Stimulated activated memory B cell treated with anti-CD40 and anti-IgM and Interleukin-4, amounts not matched to agents 10 μg/mL and 1 μg/mL and 100 μg/mL, for 72 hours (primary cell): ENCODE measurements around the gene PXMP4.

ENCODE experiments used
- ATAC-seq: fragments of 150-1000 bp; cut with Tn5 transposase; 2 replicates; pipeline ENCODE4 v1.10.0; 2021
- H3K27ac Mint-ChIP-seq: one replicate; pipeline ENCODE4 v1.8.0; 2022; ENCODE audit warnings: mild to moderate bottlenecking, mixed read lengths
- H3K27me3 Mint-ChIP-seq: one replicate; pipeline ENCODE4 v1.8.0; 2022; ENCODE audit warnings: mixed read lengths
- H3K36me3 Mint-ChIP-seq: one replicate; pipeline ENCODE4 v1.8.0; 2022; ENCODE audit warnings: mixed read lengths
- H3K4me1 Mint-ChIP-seq: one replicate; pipeline ENCODE4 v1.8.0; 2022; ENCODE audit warnings: mixed read lengths
- H3K4me3 Mint-ChIP-seq: one replicate; pipeline ENCODE4 v1.8.0; 2022; ENCODE audit warnings: mild to moderate bottlenecking, moderate library complexity, mixed read lengths
- H3K9me3 Mint-ChIP-seq: one replicate; pipeline ENCODE4 v1.8.0; 2022; ENCODE audit warnings: mixed read lengths

Gene PXMP4

DNA sequence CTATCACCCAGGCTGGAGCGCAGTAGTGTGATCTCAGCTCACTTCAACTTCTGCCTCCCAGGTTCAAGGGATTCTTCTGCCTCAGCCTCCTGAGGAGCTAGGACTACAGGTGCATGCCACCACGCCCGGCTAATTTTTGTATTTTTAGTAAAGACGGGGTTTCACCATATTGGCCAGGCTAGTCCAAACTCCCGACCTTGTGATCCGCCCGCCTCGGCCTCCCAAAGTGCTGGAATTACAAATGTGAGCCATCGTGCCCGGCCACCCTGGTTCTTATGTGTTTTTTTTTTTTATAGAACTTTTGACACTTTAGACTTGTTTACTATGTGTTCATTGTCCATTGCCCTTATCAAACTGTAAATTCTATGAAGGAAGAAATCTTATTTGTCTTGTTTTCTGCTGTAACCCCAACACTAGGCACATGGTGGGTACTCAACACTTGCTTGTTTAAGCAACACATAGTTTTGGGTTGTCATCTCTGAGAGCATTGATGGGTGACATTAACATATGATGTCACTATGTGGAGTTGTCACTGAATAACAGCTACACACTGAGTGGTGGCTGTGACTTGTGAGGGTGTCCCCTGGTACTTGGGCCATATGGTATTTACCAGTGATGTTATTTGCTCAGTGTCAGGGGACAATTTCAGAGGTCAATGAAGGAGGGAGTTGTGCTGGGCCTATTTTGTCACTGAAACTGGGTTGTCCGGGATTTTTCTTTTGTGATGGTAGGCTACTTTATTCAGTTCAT lies 1.5 kb upstream of the PXMP4 start:
- H3K4me1 Mint-ChIP-seq: peaks cover 22% of the 10 kb centered on the region
- peak overlapping the region; percentile 64 for H3K27ac Mint-ChIP-seq

DNA sequence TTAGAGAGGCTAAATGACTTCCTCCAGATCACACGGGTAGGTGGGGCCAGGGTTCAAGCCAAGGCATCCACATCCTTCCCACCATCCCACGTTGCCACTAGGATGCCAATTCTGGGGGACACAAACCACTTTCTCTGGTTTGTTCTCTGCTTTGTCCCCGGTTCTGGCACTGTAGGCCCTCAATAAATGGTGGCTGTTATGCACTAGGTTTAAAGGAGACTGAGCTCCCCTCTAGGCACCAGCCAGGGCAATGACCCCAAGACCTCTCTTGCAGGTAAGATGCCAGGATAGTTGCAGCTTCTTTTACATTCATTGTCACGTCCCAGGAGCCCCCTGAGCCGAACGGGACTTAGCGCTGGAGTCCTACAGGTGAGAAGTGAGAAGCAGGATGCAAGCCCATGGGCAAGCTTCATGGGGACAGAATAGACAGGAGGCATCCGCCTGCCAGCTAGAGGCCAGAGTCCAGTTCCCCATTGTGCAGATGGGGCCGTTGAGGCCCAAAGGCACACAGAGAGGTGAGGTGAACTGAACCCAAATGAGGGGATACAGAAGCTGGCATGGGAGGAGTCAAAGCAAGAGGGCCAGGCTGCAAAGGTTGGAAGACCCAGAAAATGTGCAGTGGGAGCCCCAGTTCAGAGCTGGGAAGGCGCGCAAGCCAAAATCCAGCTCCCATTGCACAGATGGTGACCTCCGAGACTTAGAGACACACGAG lies 677 bp downstream of the PXMP4 start:
- H3K4me3 Mint-ChIP-seq: peak overlapping the region; percentile 86
- peaks cover 6% of the 10 kb centered on the region for H3K36me3 Mint-ChIP-seq
- H3K4me1 Mint-ChIP-seq: peaks cover 22% of the 10 kb centered on the region
- peak overlapping the region; percentile 64 for H3K27ac Mint-ChIP-seq
- peak; percentile 2 for ATAC-seq
- H3K27me3 Mint-ChIP-seq: no peaks in the 10 kb centered on the region
- peaks cover 2% of the 10 kb centered on the region for H3K9me3 Mint-ChIP-seq

More for the DNA sequence above, 1.5 kb upstream of the PXMP4 start:
- H3K4me3 Mint-ChIP-seq: peak overlapping the region; percentile 86
- no peaks in the 10 kb centered on the region for H3K27me3 Mint-ChIP-seq
- no peaks in the 10 kb centered on the region for H3K36me3 Mint-ChIP-seq
- H3K9me3 Mint-ChIP-seq: peaks cover 2% of the 10 kb centered on the region
- no peak for ATAC-seq

- Mint-ChIP-seq H3K27me3 (no peaks in the 10 kb centered on the region), H3K9me3 (peaks cover 2% of the 10 kb centered on the region), H3K27ac (no peak overlapping the region), H3K4me1 (peaks cover 22% of the 10 kb centered on the region), H3K4me3 (no peak overlapping the region), H3K36me3 (peaks cover 31% of the 10 kb centered on the region)
- ATAC-seq: no peak
These were observed 3.6 kb downstream of the PXMP4 start for GRCh38 chr20:33716498-33716897.

GRCh38 chr20:33713865-33714367 lies 6.2 kb downstream of the PXMP4 start:
- Mint-ChIP-seq H3K27ac (no peak overlapping the region), H3K9me3 (peaks cover 3% of the 10 kb centered on the region), H3K36me3 (peaks cover 49% of the 10 kb centered on the region), H3K4me3 (no peak overlapping the region), H3K4me1 (peaks cover 22% of the 10 kb centered on the region), H3K27me3 (no peaks in the 10 kb centered on the region)
- ATAC-seq: no peak

DNA sequence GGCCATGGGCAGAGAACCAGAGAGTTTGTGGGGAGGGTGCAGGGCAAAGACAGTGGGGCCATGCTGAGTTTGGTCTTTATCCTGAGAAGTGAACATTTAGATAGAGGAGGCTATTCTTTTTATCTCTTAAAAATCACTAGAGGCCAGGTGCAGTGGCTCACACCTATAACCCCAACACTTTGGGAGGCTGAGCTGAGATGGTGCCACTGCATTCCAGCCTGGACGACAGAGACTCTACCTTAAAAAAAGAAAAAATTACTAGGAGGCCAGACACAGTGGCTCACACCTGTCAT lies 8.7 kb downstream of the PXMP4 start:
- Mint-ChIP-seq H3K9me3 (peaks cover 3% of the 10 kb centered on the region), H3K27ac (no peak overlapping the region), H3K27me3 (no peaks in the 10 kb centered on the region), H3K4me1 (peaks cover 20% of the 10 kb centered on the region), H3K36me3 (peaks cover 56% of the 10 kb centered on the region), H3K4me3 (no peak overlapping the region)
- ATAC-seq: no peak

DNA sequence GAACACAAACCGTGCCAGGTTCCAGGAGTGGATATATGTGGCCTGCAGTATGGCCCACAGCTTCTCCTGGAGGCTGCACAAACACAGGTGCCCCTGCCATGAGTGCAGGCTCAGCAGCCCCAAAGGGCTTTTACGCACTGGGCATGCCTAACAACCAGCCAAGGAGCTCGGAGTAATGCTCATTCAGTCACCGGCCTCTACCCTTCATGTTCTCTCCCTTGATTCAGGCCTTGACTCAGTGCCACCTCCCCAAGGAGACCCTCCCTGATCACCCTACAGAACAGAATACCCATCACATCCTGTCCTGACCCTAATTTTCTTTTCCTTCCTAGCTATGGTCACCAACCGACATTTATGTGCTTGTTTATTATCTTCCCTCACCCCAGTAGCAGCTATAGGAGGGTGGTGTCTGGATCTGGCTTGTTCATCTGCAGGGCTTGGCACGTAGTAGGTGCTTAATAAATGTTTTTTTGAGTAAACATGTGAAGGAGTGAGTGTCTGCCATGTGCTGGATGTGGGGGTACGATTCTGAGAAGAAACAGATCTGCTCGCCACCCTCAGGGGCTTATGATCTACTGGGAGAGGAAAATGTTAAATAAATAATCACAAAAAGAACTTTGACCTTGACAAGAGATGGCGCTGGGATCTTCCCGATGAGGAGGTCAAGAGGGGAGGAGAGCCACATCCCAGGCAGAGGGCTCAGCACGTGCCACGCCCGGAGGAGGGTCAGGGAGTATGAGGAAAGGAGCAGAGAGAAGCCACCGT lies 9.2 kb downstream of the PXMP4 start:
- no peak for ATAC-seq
- Mint-ChIP-seq H3K36me3 (peaks cover 50% of the 10 kb centered on the region), H3K4me3 (no peak overlapping the region), H3K9me3 (peaks cover 3% of the 10 kb centered on the region), H3K27ac (no peak overlapping the region), H3K27me3 (no peaks in the 10 kb centered on the region), H3K4me1 (peaks cover 20% of the 10 kb centered on the region)

GRCh38 chr20:33709905-33710541 lies 10.1 kb downstream of the PXMP4 start:
- Mint-ChIP-seq H3K4me3 (no peak overlapping the region), H3K9me3 (peaks cover 3% of the 10 kb centered on the region), H3K36me3 (peaks cover 50% of the 10 kb centered on the region), H3K27me3 (no peaks in the 10 kb centered on the region), H3K4me1 (peaks cover 20% of the 10 kb centered on the region), H3K27ac (peak overlapping the region; percentile 57)
- ATAC-seq: no peak

DNA sequence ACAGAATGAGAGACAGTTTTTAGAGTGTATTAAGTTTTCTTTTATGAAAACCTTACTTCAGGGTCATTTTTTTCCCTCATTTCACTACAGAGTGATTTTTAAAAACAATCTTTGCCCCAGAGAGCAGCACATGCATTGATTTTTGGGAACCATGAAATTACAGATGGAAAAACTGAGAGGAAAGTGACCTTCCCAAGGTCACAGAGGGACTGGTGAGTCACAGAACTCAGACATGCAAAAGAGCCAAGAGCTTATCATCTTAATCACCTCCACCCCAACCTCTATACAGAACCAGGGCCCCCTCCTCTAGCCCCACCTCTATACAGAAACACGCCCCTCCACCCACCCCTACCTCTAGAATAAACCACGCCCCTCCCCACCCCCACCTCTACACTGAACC lies 10.7 kb downstream of the PXMP4 start:
- Mint-ChIP-seq H3K36me3 (peaks cover 50% of the 10 kb centered on the region), H3K27me3 (no peaks in the 10 kb centered on the region), H3K27ac (peak overlapping the region; percentile 57), H3K4me1 (peaks cover 20% of the 10 kb centered on the region), H3K9me3 (peaks cover 3% of the 10 kb centered on the region), H3K4me3 (no peak overlapping the region)
- ATAC-seq: no peak

DNA sequence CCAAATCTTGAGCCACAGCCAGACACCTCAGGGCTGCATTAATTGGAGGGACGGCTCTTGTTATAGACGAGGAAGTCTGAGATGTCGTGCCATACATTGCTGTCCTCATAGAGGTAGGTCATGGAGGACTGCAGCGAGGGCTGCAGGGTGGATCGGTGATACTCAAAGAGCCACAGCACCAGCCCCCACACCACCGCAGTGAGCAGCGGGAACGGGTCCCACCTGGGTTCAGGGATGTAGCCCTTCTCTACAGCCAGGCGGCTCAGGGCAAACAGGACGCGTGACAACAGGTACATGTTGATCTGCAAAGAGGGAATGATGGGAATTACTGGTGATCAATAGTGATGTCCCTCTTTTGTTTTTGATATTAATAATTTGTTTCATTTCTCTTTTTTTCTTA lies 12.4 kb downstream of the PXMP4 start:
- Mint-ChIP-seq H3K9me3 (peaks cover 3% of the 10 kb centered on the region), H3K27ac (no peak overlapping the region), H3K27me3 (no peaks in the 10 kb centered on the region), H3K36me3 (peaks cover 35% of the 10 kb centered on the region), H3K4me3 (no peak overlapping the region), H3K4me1 (peaks cover 20% of the 10 kb centered on the region)
- no peak for ATAC-seq

DNA sequence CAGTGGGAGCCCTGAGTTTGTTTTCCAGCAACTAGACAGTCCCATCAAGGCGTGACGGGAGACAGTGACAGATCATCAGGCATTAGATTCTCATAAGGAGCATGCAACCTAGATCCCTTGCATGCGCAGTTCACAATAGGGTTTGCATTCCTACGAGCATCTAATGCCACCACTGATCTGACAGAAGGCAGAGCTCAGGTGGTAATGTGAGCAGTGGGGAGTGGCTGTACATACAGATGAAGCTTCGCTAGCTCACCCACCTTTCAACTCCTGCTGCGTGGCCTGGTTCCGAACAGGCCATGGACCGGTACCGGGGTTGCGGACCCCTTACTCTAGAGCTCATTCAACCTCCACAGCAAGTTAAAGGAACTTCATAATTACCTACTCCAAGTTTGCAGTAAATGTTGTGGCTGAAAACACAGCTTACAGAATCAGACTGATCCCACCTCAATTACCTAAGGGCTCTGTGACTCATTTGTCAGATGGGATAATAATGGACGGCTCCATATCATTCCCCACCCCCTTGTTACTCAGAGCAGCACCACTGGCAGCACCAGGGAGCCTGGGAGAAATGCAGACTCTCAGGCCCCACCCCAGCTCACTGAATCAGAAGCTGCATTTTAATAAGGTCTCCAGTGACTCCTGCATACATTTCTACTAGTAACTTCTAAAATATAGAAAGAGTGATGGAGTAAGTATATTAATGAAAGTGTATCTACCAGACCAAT lies 15.7 kb downstream of the PXMP4 start:
- no peak overlapping the region for H3K4me3 Mint-ChIP-seq
- H3K27ac Mint-ChIP-seq: no peak overlapping the region
- H3K9me3 Mint-ChIP-seq: no peaks in the 10 kb centered on the region
- peaks cover 2% of the 10 kb centered on the region for H3K4me1 Mint-ChIP-seq
- peaks cover 7% of the 10 kb centered on the region for H3K36me3 Mint-ChIP-seq
- H3K27me3 Mint-ChIP-seq: no peaks in the 10 kb centered on the region
- no peak for ATAC-seq

DNA sequence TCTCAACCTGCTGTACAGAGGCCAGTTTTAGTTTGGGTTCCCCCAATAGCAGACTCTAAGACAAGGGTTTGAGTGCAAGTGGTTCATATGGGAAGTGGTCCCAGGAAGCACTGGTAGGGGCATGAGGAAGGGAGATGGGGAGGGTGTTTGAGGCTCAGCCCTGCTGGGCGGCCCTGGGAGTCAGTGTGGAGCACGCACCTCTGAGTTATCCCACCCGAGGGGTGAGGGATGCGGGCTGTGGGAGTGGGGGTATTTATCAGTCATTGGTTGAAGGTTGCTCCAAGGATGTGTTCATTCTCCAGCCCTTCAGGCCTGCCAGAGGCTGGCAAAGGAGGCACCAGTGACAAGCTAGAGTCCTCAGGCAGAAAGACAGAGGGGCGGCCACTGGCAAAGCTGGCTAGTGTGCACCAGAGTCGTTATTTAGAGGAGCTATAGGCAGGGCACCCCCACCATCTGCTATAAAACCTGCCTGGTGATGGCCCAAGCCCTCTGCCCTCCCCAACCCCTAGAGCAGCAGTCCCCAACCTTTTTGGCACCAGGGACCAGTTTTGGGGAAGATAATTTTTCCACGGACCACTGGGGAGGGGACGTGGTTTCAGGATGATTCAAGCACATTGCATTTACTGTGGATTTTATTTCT lies 16.5 kb downstream of the PXMP4 start:
- no peak overlapping the region for H3K27ac Mint-ChIP-seq
- no peak overlapping the region for H3K4me3 Mint-ChIP-seq
- H3K27me3 Mint-ChIP-seq: no peaks in the 10 kb centered on the region
- ATAC-seq: no peak
- H3K9me3 Mint-ChIP-seq: no peaks in the 10 kb centered on the region
- H3K4me1 Mint-ChIP-seq: no peaks in the 10 kb centered on the region
- H3K36me3 Mint-ChIP-seq: peaks cover 7% of the 10 kb centered on the region

DNA sequence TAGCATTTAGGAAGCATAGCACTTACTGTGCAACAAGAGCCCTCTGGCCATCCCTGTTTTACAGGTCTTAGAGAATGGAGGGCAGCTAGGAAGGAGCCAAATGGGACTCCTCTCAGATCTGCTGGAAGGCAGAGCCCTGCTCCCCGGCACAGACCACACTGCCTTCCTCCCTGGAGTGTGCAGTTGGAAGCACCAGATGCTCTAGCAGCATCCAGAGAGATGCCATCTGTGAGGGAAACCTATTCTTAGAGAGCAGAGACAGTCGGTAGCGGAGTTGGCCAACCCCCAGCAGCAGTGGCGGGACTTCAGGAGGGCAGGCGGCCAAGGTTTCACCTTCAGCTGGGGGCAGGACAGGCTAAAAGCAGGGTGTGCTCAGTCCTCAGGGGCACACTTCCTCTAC lies 17.2 kb downstream of the PXMP4 start:
- no peak overlapping the region for H3K4me3 Mint-ChIP-seq
- no peaks in the 10 kb centered on the region for H3K4me1 Mint-ChIP-seq
- H3K36me3 Mint-ChIP-seq: peaks cover 12% of the 10 kb centered on the region
- no peak overlapping the region for H3K27ac Mint-ChIP-seq
- H3K27me3 Mint-ChIP-seq: no peaks in the 10 kb centered on the region
- no peak for ATAC-seq
- H3K9me3 Mint-ChIP-seq: peaks cover 2% of the 10 kb centered on the region

DNA sequence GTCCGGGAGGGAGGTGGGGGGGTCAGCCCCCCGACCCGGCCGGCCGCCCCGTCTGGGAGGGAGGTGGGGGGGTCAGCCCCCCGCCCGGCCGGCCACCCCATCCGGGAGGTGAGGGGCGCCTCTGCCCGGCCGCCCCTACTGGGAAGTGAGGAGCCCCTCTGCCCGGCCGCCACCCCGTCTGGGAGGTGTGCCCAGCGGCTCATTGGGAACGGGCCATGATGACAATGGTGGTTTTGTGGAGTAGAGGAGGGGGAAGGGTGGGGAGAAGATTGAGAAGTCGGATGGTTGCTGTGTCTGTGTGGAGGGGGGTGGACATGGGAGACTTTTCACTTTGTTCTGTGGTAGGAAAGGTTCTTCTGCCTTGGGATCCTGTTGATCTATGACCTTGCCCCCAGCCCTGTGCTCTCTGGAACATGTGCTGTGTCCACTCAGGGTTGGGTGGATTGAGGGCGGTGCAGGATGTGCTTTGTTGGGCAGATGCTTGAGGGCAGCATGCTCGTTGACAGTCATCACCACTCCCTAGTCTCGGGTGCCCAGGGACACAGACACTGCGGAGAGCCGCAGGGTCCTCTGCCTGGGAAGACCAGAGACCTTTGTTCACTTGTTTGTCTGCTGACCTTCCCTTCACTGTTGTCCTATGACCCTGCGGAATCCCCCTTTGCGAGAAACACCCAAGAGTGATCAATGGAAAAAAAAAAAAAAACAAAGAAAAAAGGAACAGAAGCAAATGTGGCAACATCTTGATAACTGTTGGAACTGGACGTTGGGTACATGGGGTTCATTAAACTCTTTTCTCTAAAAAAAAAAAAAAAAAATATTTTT lies 18.3 kb downstream of the PXMP4 start:
- no peaks in the 10 kb centered on the region for H3K4me1 Mint-ChIP-seq

More for the DNA sequence above, 18.3 kb downstream of the PXMP4 start:
- H3K36me3 Mint-ChIP-seq: peaks cover 5% of the 10 kb centered on the region
- no peak overlapping the region for H3K4me3 Mint-ChIP-seq
- H3K9me3 Mint-ChIP-seq: peaks cover 2% of the 10 kb centered on the region
- no peaks in the 10 kb centered on the region for H3K27me3 Mint-ChIP-seq
- H3K27ac Mint-ChIP-seq: no peak overlapping the region
- ATAC-seq: no peak
